ENCODE measurements around the gene ZNF76. TPM values are rescaled to one million over a fixed set of nuclear protein-coding genes. Genes with fewer than 3 reads are reported as not detected.

Gene ZNF76
- total and polyA plus RNA-seq, 2 of the 8 experiments (the other 6 are each of a cell fraction or from before 2014, with no cell fraction given), result 17.9 to 23.9 TPM

DNA sequence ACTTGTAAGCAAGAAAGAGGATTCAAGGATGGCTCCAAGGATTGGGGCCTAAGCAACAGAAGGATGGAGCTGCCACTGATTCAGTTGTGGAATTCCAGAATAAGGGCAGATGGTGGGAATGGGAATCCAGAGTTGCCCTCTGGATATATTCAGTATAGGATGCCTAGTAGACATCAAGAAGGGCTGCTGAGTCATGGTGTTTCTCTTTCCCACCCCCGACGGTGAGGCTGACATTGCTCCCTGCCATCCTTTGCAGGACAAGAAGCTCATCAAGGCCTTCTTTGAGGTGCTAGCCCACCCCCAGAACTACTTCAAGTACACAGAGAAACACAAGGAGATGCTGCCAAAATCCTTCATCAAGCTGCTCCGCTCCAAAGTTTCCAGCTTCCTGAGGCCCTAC is 11.2 kb upstream of the ZNF76 start:
- FAIRE-seq, result no peak
- Histone ChIP-seq H2BK15ac (ENCODE audit: low read length) (no peak overlapping the region), H4K20me1 (replicated peaks in 1 of 2; ENCODE audit: control insufficient read depth in 1 of 2, insufficient read depth in 2 of 2, low read length in 2 of 2) (peaks cover 2 to 3% of the 10 kb centered on the region in 2 experiments), H3K56ac (replicated peaks; ENCODE audit: insufficient read length, low read depth, low read length) (no peak overlapping the region), H2AK5ac (ENCODE audit: low read depth, low read length) (no peak overlapping the region), H3K79me1 (ENCODE audit: low read depth, low read length) (no peaks in the 10 kb centered on the region), H3K27me3 (replicated peaks in 1 of 4; ENCODE audit: control insufficient read depth in 3 of 4, extremely low read depth in 1 of 4, insufficient read depth in 3 of 4, low read length in 3 of 4) (no peaks in the 10 kb centered on the region), H3K9me3 (ENCODE audit: insufficient read depth in 2 of 2, low read depth in 1 of 2, low read length in 1 of 2) (no peaks in the 10 kb centered on the region), H3K4me1 (replicated peaks in 1 of 4; ENCODE audit: control insufficient read depth in 3 of 4, insufficient read depth in 4 of 4, low read length in 3 of 4) (peaks cover 0 to 7% (median 2%) of the 10 kb centered on the region in 4 experiments; a peak in 2 of 7 replicates), H2BK5ac (ENCODE audit: low read depth, low read length) (no peak overlapping the region), H2AFZ (ENCODE audit: low read length) (no peak overlapping the region), H2BK12ac (ENCODE audit: low read depth, low read length) (no peak overlapping the region), H3K79me2 (ENCODE audit: control insufficient read depth in 1 of 2, insufficient read depth in 2 of 2, low read length in 2 of 2) (no peaks in the 10 kb centered on the region), H4K91ac (replicated peaks; ENCODE audit: insufficient read length, low read length) (no peak overlapping the region), H3K27ac (ENCODE audit: low read depth, low read length) (no peak overlapping the region), H3K14ac (ENCODE audit: insufficient read length) (no peak overlapping the region), H4K5ac (ENCODE audit: insufficient read length, low read depth, low read length) (no peak overlapping the region), H2BK120ac (replicated peaks; ENCODE audit: low read depth, low read length) (no peak overlapping the region), H4K8ac (ENCODE audit: extremely low read depth, insufficient read depth, low read length) (no peak overlapping the region), H3K4ac (replicated peaks; ENCODE audit: insufficient read length, low read depth, low read length) (no peak overlapping the region), H2BK20ac (ENCODE audit: low read length) (no peak overlapping the region), H3K36me3 (ENCODE audit: control insufficient read depth in 2 of 4, insufficient read depth in 4 of 4, low read length in 3 of 4) (no peaks in the 10 kb centered on the region), H3K23me2 (ENCODE audit: low read depth, low read length) (no peaks in the 10 kb centered on the region), H3K18ac (ENCODE audit: extremely low read depth, low read length) (no peak overlapping the region), H3K9ac (replicated peaks in 1 of 4; ENCODE audit: extremely low read depth in 1 of 4, low read depth in 3 of 4, low read length in 3 of 4) (no peak overlapping the region), H3K4me2 (ENCODE audit: insufficient read depth in 1 of 2, low read depth in 2 of 2, low read length in 2 of 2) (no peak overlapping the region), H3K23ac (ENCODE audit: insufficient read length) (no peak overlapping the region), H3K4me3 (ENCODE audit: extremely low read depth in 1 of 4, insufficient read depth in 2 of 4, low read depth in 3 of 4, low read length in 4 of 4) (no peak overlapping the region)
- 53% methylated on average over 3 of the region's 3 CpGs; no CpG with 5 or more reads in 1 of the 2 experiments for WGBS, 2 experiments (ENCODE audit: extremely low coverage in 1 of 2, insufficient coverage in 1 of 2, insufficient read length in 1 of 2, insufficient replicate concordance in 2 of 2, low coverage in 1 of 2, low lambda C conversion rate in 2 of 2, missing lambda C conversion rate in 1 of 2)
- CTCF ChIA-PET (ENCODE audit: partially characterized antibody), result interaction anchor here (0.8 to 1.8 kb wide), 3 partner anchors 47 to 205 kb away, joined by 3 to 7 read pairs (median 3); no protein-coding TSS in a partner anchor
- POLR2A ChIA-PET (ENCODE audit: partially characterized antibody), result interaction anchor here (3.3 kb wide), 1 partner anchor 10 kb away, joined by 14 read pairs; the partner anchor contains the start of gene ZNF76
- no peak for DNase-seq (ENCODE audit: low read depth in 1 of 2, low spot score in 2 of 2)
- no peak for TF ChIP-seq PHF8 (conservative IDR thresholded peaks at IDR 0.05; ENCODE audit: low read depth, low read length)
- no peak for TF ChIP-seq NANOG (IDR thresholded peaks at IDR 0.05; ENCODE audit: insufficient read depth, low read depth, low read length, poor library complexity, severe bottlenecking)
- peak; percentile 54; the same call in 1 of the 2 replicates for TF ChIP-seq BACH1 (IDR thresholded peaks at IDR 0.05; ENCODE audit: low read length)
- no peak for TF ChIP-seq TCF12 (IDR thresholded peaks at IDR 0.05; ENCODE audit: low read depth, low read length)
- TF ChIP-seq EP300 (IDR thresholded peaks at IDR 0.05; ENCODE audit: borderline replicate concordance in 1 of 2, low read depth in 2 of 2, low read length in 2 of 2), result no peak
- no peak for TF ChIP-seq EGR1 (IDR thresholded peaks at IDR 0.05; ENCODE audit: borderline replicate concordance, low read depth, low read length)
